RWPE2 (cell line): ENCODE results near the gene PRKCD.

ENCODE experiments used
- ATAC-seq: fragments of 200-7000 bp; cut with Tn5 transposase; 3 replicates; pipeline ENCODE4 v1.9.1; 2021; ENCODE audit warnings: low read depth
- DNase-seq: peaks from one replicate; pipeline ENCODE4 v3.0.0-alpha.2; 2020; ENCODE audit warnings: low spot score
- H3K27ac ChIP-seq: fragments of 450-650 bp; 2 replicates; pipeline ENCODE4 v1.5.1; 2017; ENCODE audit warnings: mild to moderate bottlenecking; ENCODE audit not compliant: poor library complexity, severe bottlenecking
- H3K27me3 ChIP-seq: fragments of 250-450 bp; sonication (Bioruptor Pico); 2 replicates; pipeline ENCODE4 v1.5.1; 2021; ENCODE audit warnings: mild to moderate bottlenecking, moderate library complexity; ENCODE audit not compliant: insufficient read depth, poor library complexity, severe bottlenecking
- H3K36me3 ChIP-seq: fragments of 250-450 bp; sonication (Bioruptor Pico); 2 replicates; pipeline ENCODE4 v1.5.1; 2020; ENCODE audit warnings: low read depth, mild to moderate bottlenecking, moderate library complexity
- H3K4me1 ChIP-seq: fragments of 250-450 bp; sonication (Bioruptor Pico); 2 replicates; pipeline ENCODE4 v1.5.1; 2021; ENCODE audit warnings: mild to moderate bottlenecking, moderate library complexity; ENCODE audit not compliant: insufficient read depth, poor library complexity, severe bottlenecking
- H3K4me3 ChIP-seq: fragments of 250-450 bp; sonication (Bioruptor Pico); 2 replicates; pipeline ENCODE4 v1.5.1; 2021; ENCODE audit warnings: mild to moderate bottlenecking, moderate library complexity; ENCODE audit not compliant: severe bottlenecking
- H3K9me3 ChIP-seq: fragments of 250-450 bp; sonication (Bioruptor Pico); 2 replicates; pipeline ENCODE4 v1.5.1; 2021; ENCODE audit warnings: mild to moderate bottlenecking, moderate library complexity; ENCODE audit not compliant: severe bottlenecking
- TF ChIP-seq, protein P1 (sequence below): fragments of 450-650 bp; IDR thresholded peaks from one replicate; pipeline ENCODE4 v1.5.1; 2017; ENCODE audit warnings: mild to moderate bottlenecking, moderate library complexity; ENCODE audit not compliant: poor library complexity, severe bottlenecking

The PRKCD gene

GRCh38 chr3:53229606-53230005 lies 68.6 kb downstream of the PRKCD start:
- Histone ChIP-seq H3K27ac (no peak overlapping the region), H3K27me3 (no peaks in the 10 kb centered on the region), H3K4me1 (no peaks in the 10 kb centered on the region), H3K36me3 (peaks cover 100% of the 10 kb centered on the region), H3K9me3 (no peaks in the 10 kb centered on the region), H3K4me3 (no peak overlapping the region)
- ATAC-seq (no peak), DNase-seq (no peak)
- TF ChIP-seq, protein P1, sequence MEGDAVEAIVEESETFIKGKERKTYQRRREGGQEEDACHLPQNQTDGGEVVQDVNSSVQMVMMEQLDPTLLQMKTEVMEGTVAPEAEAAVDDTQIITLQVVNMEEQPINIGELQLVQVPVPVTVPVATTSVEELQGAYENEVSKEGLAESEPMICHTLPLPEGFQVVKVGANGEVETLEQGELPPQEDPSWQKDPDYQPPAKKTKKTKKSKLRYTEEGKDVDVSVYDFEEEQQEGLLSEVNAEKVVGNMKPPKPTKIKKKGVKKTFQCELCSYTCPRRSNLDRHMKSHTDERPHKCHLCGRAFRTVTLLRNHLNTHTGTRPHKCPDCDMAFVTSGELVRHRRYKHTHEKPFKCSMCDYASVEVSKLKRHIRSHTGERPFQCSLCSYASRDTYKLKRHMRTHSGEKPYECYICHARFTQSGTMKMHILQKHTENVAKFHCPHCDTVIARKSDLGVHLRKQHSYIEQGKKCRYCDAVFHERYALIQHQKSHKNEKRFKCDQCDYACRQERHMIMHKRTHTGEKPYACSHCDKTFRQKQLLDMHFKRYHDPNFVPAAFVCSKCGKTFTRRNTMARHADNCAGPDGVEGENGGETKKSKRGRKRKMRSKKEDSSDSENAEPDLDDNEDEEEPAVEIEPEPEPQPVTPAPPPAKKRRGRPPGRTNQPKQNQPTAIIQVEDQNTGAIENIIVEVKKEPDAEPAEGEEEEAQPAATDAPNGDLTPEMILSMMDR, result no peak

- no peaks in the 10 kb centered on the region for H3K27me3 ChIP-seq
- H3K36me3 ChIP-seq, result peaks cover 98% of the 10 kb centered on the region
- DNase-seq (no peak), ATAC-seq (no peak)
- H3K4me1 ChIP-seq, result no peaks in the 10 kb centered on the region
- no peak overlapping the region for H3K4me3 ChIP-seq
- no peaks in the 10 kb centered on the region for H3K9me3 ChIP-seq
- H3K27ac ChIP-seq, result no peak overlapping the region
- TF ChIP-seq, protein P1, result no peak
Observed at GRCh38 chr3:53230041-53230621, 69.1 kb downstream of the PRKCD start.

DNA sequence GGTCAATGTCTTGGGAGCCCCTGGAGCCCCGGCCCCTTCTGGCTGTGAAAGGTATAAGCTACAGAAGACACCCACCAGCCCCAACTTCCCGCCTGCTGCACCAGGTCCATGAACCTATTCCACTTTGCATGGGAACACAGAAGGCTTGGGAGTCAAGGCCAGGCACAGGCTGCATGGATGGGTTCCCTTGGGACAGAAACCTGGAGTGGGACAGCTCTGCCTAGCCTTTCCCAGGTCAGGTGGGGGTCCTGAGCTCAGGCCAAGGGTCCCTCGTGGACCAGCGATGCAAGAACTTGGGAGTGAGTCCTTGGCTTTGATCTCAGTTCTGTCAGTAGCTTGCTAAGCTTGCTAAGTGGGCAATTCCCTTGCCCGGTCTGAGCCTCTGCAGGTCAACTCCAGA lies 69.8 kb downstream of the PRKCD start:
- no peak overlapping the region for H3K27ac ChIP-seq
- DNase-seq, result no peak
- H3K9me3 ChIP-seq, result no peaks in the 10 kb centered on the region
- ATAC-seq, result no peak
- no peaks in the 10 kb centered on the region for H3K27me3 ChIP-seq
- peaks cover 98% of the 10 kb centered on the region for H3K36me3 ChIP-seq
- H3K4me1 ChIP-seq, result no peaks in the 10 kb centered on the region
- TF ChIP-seq, protein P1, result no peak
- no peak overlapping the region for H3K4me3 ChIP-seq

- ATAC-seq (no peak), DNase-seq (no peak)
- Histone ChIP-seq H3K4me1 (peaks cover 10% of the 10 kb centered on the region), H3K27me3 (no peaks in the 10 kb centered on the region), H3K36me3 (peaks cover 98% of the 10 kb centered on the region), H3K9me3 (no peaks in the 10 kb centered on the region), H3K27ac (no peak overlapping the region), H3K4me3 (no peak overlapping the region)
- TF ChIP-seq, protein P1, result peak; percentile 15
Observed at GRCh38 chr3:53231532-53232511, 70.8 kb downstream of the PRKCD start.
